Naive thymus-derived CD8-positive, alpha-beta T cell (primary cell): ENCODE results near the gene AGER. TPM values are rescaled to one million over a fixed set of nuclear protein-coding genes. Genes with fewer than 3 reads are reported as not detected.

ENCODE experiments used
- ATAC-seq, 2 donors: fragments of 150-1000 bp; cut with Tn5 transposase in 1 of 2; sonication (Bioruptor Pico), chemical (Tn5 transposase) in 1 of 2; 1 replicate in 1 of 2; 2 replicates in 1 of 2; pipeline ENCODE4 v1.10.0; 2021; ENCODE audit warnings: mild to moderate bottlenecking in 2 of 2, moderate library complexity in 2 of 2
- POLR2A ChIA-PET: fragments of 350-600 bp; sonication (Branson Sonifier 250); formaldehyde crosslinking; loops from one replicate; lab custom pipeline; 2021; ENCODE audit warnings: antibody characterized with exemption; lab: Charles Lee
- DNase-seq, 10 donors: peaks; one replicate each; pipeline versions ENCODE4 v3.0.0 to v3.0.0-alpha.2; 2020 to 2022
- H3K27ac Mint-ChIP-seq, 10 donors: one replicate each; pipeline ENCODE4 v1.8.0; 2020 to 2022; ENCODE audit warnings: mild to moderate bottlenecking in 10 of 10, mixed read lengths in 10 of 10, moderate library complexity in 4 of 10, inconsistent platforms in 1 of 10
- H3K27me3 Mint-ChIP-seq, 5 donors: one replicate each; pipeline ENCODE4 v1.8.0; 2021 to 2022; ENCODE audit warnings: mixed read lengths in 5 of 5
- H3K36me3 Mint-ChIP-seq, 3 donors: one replicate each; pipeline ENCODE4 v1.8.0; 2020 to 2022; ENCODE audit warnings: mixed read lengths in 3 of 3, mild to moderate bottlenecking in 2 of 3, inconsistent platforms in 1 of 3
- H3K4me1 Mint-ChIP-seq, 4 donors: one replicate each; pipeline ENCODE4 v1.8.0; 2021 to 2022; ENCODE audit warnings: mixed read lengths in 4 of 4
- H3K4me3 Mint-ChIP-seq, 10 donors: one replicate each; pipeline ENCODE4 v1.8.0; 2020 to 2022; ENCODE audit warnings: mild to moderate bottlenecking in 10 of 10, mixed read lengths in 10 of 10, moderate library complexity in 6 of 10, inconsistent platforms in 1 of 10
- H3K9me3 Mint-ChIP-seq, 9 donors: one replicate each; pipeline ENCODE4 v1.8.0; 2020 to 2022; ENCODE audit warnings: mixed read lengths in 9 of 9, mild to moderate bottlenecking in 3 of 9, inconsistent platforms in 1 of 9, moderate library complexity in 1 of 9
- polyA plus RNA-seq, 3 donors: library from polyadenylated mRNA; unstranded; fragments of 300-500 nt; fragmentation: Illumina TruSeq; gene quantifications; one replicate each; pipeline ENCODE4 v1.2.3, GENCODE V29; 2021
- total RNA-seq, 8 experiments: library from RNA in 2 of 8; stranded (reverse) in 2 of 8; gene quantifications; one replicate each; pipeline ENCODE4 v1.2.3 and lab custom pipeline; 2021 to 2026

Gene AGER
- total and polyA plus RNA-seq, 5 experiments from 2014 or later: 0.09 to 60.3 (median 1.9) TPM

- H3K36me3 Mint-ChIP-seq: peaks cover 0 to 61% (median 5%) of the 10 kb centered on the region in 3 donors
- H3K27me3 Mint-ChIP-seq: no peaks in the 10 kb centered on the region
- H3K4me3 Mint-ChIP-seq: no peak overlapping the region
- ATAC-seq: no peak
- DNase-seq: peak in 1 of 10 donors; percentile 58
- POLR2A ChIA-PET: interaction anchor here (0.6 kb wide), 1 partner anchor 19 kb away, joined by 3 read pairs; no protein-coding TSS in a partner anchor
- H3K4me1 Mint-ChIP-seq: peaks cover 3 to 39% (median 16%) of the 10 kb centered on the region in 4 donors
- H3K9me3 Mint-ChIP-seq: no peaks in the 10 kb centered on the region
- peak overlapping the region in 1 of 10 donors; percentile 75 for H3K27ac Mint-ChIP-seq
These were observed 17.5 kb downstream of the AGER start for GRCh38 chr6:32166411-32167061.

- POLR2A ChIA-PET: interaction anchor here (0.7 to 1.8 kb wide), 5 partner anchors 12 to 54 kb away, joined by 3 to 10 read pairs (median 3); partner anchors contain the start of genes AGPAT1 and PBX2
- H3K4me3 Mint-ChIP-seq: no peak within 1 kb of the TSS
- H3K4me1 Mint-ChIP-seq: peaks cover 0 to 17% (median 6%) of the 10 kb centered on the region in 4 donors
- no peaks in the 10 kb centered on the region for H3K9me3 Mint-ChIP-seq
- H3K36me3 Mint-ChIP-seq: peaks cover 0 to 50% (median 0%) of the 10 kb centered on the region in 3 donors
- no peaks in the 10 kb centered on the region for H3K27me3 Mint-ChIP-seq
- DNase-seq: peak in 1 of 10 donors; percentile 46
- H3K27ac Mint-ChIP-seq: peak within 1 kb of the TSS in 6 of 10 donors; percentile 27 to 73 (median 50)
- ATAC-seq: no peak
These were observed 19.8 kb downstream of the AGER start, which contains the start of gene EGFL8 for GRCh38 chr6:32164295-32164694. EGFL8 (plus strand) TSS chr6:32164595; CDS start chr6:32166166, 1,571 bp downstream.

- Mint-ChIP-seq H3K4me3 (no peak overlapping the region), H3K36me3 (peaks cover 0 to 49% (median 0%) of the 10 kb centered on the region in 3 donors), H3K9me3 (no peaks in the 10 kb centered on the region), H3K4me1 (peaks cover 0 to 14% (median 4%) of the 10 kb centered on the region in 4 donors), H3K27ac (peak overlapping the region in 3 of 10 donors; percentile 27 to 53 (median 47)), H3K27me3 (no peaks in the 10 kb centered on the region)
- POLR2A ChIA-PET: interaction anchor here (0.7 to 1.8 kb wide), 4 partner anchors 13 to 32 kb away, joined by 3 to 10 read pairs (median 3); partner anchors contain the start of genes AGPAT1 and PBX2
- ATAC-seq (no peak), DNase-seq (peak in 1 of 10 donors; percentile 7)
These were observed 20.3 kb downstream of the AGER start for GRCh38 chr6:32163559-32164258.

- Mint-ChIP-seq H3K4me3 (no peak overlapping the region), H3K27me3 (no peaks in the 10 kb centered on the region), H3K27ac (no peak overlapping the region), H3K36me3 (peaks cover 6 to 40% (median 8%) of the 10 kb centered on the region in 3 donors), H3K4me1 (peaks cover 21 to 34% (median 23%) of the 10 kb centered on the region in 4 donors), H3K9me3 (no peaks in the 10 kb centered on the region)
- POLR2A ChIA-PET: interaction anchor here (2.3 kb wide), 1 partner anchor 19 kb away, joined by 10 read pairs; no protein-coding TSS in a partner anchor
- DNase-seq: no peak
- no peak for ATAC-seq
These were observed 26.0 kb downstream of the AGER start for GRCh38 chr6:32158052-32158451.

GRCh38 chr6:32156891-32157290 is 27.2 kb downstream of the AGER start:
- Mint-ChIP-seq H3K9me3 (no peaks in the 10 kb centered on the region), H3K27me3 (no peaks in the 10 kb centered on the region), H3K36me3 (peaks cover 6 to 32% (median 8%) of the 10 kb centered on the region in 3 donors), H3K4me3 (no peak overlapping the region), H3K27ac (no peak overlapping the region), H3K4me1 (peaks cover 28 to 46% (median 34%) of the 10 kb centered on the region in 4 donors)
- DNase-seq (peak in 1 of 10 donors; percentile 26), ATAC-seq (no peak)
- POLR2A ChIA-PET: no interaction called here

- Mint-ChIP-seq H3K9me3 (no peaks in the 10 kb centered on the region), H3K27me3 (peaks cover 0 to 13% (median 4%) of the 10 kb centered on the region in 5 donors), H3K36me3 (peaks cover 6 to 30% (median 8%) of the 10 kb centered on the region in 3 donors), H3K4me1 (peaks cover 41 to 69% (median 49%) of the 10 kb centered on the region in 4 donors), H3K27ac (peak overlapping the region; percentile 87 to 99 (median 98)), H3K4me3 (peak overlapping the region; percentile 88 to 100 (median 98))
- ATAC-seq: peak; percentile 61 to 73
- POLR2A ChIA-PET: interaction anchor here (0.8 to 1.6 kb wide), 6 partner anchors 22 to 690 kb away, joined by 3 to 9 read pairs (median 4); partner anchors contain the start of gene AGPAT1
- peak; percentile 45 to 87 (median 66) for DNase-seq
These were observed 29.4 kb downstream of the AGER start for GRCh38 chr6:32154514-32155161.

GRCh38 chr6:32153564-32154513 is 30.2 kb downstream of the AGER start, which contains the start of gene PPT2:
PPT2 (plus strand) TSS chr6:32154141; CDS start chr6:32154595, 454 bp downstream.
- Mint-ChIP-seq H3K27ac (peak within 1 kb of the TSS; percentile 87 to 99 (median 98)), H3K4me1 (peaks cover 45 to 73% (median 53%) of the 10 kb centered on the region in 4 donors), H3K36me3 (peaks cover 6 to 24% (median 8%) of the 10 kb centered on the region in 3 donors), H3K9me3 (no peaks in the 10 kb centered on the region), H3K27me3 (peaks cover 0 to 16% (median 4%) of the 10 kb centered on the region in 5 donors), H3K4me3 (peak within 1 kb of the TSS; percentile 88 to 100 (median 98))
- peak; percentile 65 to 79 for ATAC-seq
- POLR2A ChIA-PET: interaction anchor here (0.6 to 1.6 kb wide), 6 partner anchors 23 to 691 kb away, joined by 3 to 9 read pairs (median 4); partner anchors contain the start of gene AGPAT1
- peak; percentile 60 to 92 (median 83) for DNase-seq

- Mint-ChIP-seq H3K27me3 (peaks cover 0 to 23% (median 4%) of the 10 kb centered on the region in 5 donors), H3K4me3 (peak overlapping the region; percentile 64 to 100 (median 86)), H3K9me3 (no peaks in the 10 kb centered on the region), H3K36me3 (peaks cover 0 to 21% (median 4%) of the 10 kb centered on the region in 3 donors), H3K4me1 (peaks cover 50 to 82% (median 61%) of the 10 kb centered on the region in 4 donors), H3K27ac (peak overlapping the region; percentile 80 to 99 (median 92))
- peak in 3 of 10 donors; percentile 5 to 62 (median 8) for DNase-seq
- POLR2A ChIA-PET: interaction anchor here (0.6 to 1.9 kb wide), 8 partner anchors 17 to 54 kb away, joined by 3 to 21 read pairs (median 6); partner anchors contain the start of genes ATF6B, FKBPL, GPSM3 and PBX2
- no peak for ATAC-seq
These were observed 31.1 kb downstream of the AGER start for GRCh38 chr6:32152769-32153563.

- peaks cover 45 to 76% (median 66%) of the 10 kb centered on the region in 4 donors for H3K4me1 Mint-ChIP-seq
- POLR2A ChIA-PET: interaction anchor here (1.0 to 1.9 kb wide), 8 partner anchors 16 to 180 kb away, joined by 3 to 21 read pairs (median 6); partner anchors contain the start of genes ATF6B, DXO, FKBPL and GPSM3
- peak within 1 kb of the TSS; percentile 79 to 99 (median 93) for H3K27ac Mint-ChIP-seq
These were observed 31.9 kb downstream of the AGER start, which contains the start of gene PRRT1 for GRCh38 chr6:32151863-32152768. PRRT1 (minus strand) TSS chr6:32151939; CDS start chr6:32151827, 112 bp downstream.

More at GRCh38 chr6:32151863-32152768, 31.9 kb downstream of the AGER start, which contains the start of gene PRRT1:
- Mint-ChIP-seq H3K36me3 (peaks cover 0 to 13% (median 0%) of the 10 kb centered on the region in 3 donors), H3K27me3 (peaks cover 0 to 27% (median 4%) of the 10 kb centered on the region in 5 donors), H3K9me3 (no peaks in the 10 kb centered on the region), H3K4me3 (peak within 1 kb of the TSS; percentile 81 to 100 (median 91))
- DNase-seq (peak in 3 of 10 donors; percentile 27 to 61 (median 34)), ATAC-seq (no peak)
